T1000 (cell line): ENCODE data around the gene CCR3.

Experiments
- DNase-seq: peaks from one replicate; lab custom pipeline; 2025; ENCODE audit warnings: mixed read lengths; lab: John Stamatoyannopoulos, UW

CCR3 gene

GRCh38 chr3:46272028-46272451 is 29.8 kb downstream of the CCR3 start:
- DNase-seq = no peak

- DNase-seq = no peak
Observed at GRCh38 chr3:46276497-46277099, 34.3 kb downstream of the CCR3 start.

- no peak for DNase-seq
Observed at GRCh38 chr3:46277476-46277875, 35.2 kb downstream of the CCR3 start.

GRCh38 chr3:46278816-46279672 is 36.8 kb downstream of the CCR3 start:
- DNase-seq = no peak

- DNase-seq = no peak
Observed at GRCh38 chr3:46280105-46280797, 38.0 kb downstream of the CCR3 start.

GRCh38 chr3:46281551-46281950 is 39.3 kb downstream of the CCR3 start:
- no peak for DNase-seq

- DNase-seq = no peak
Observed at GRCh38 chr3:46282041-46282440, 39.8 kb downstream of the CCR3 start.

- DNase-seq = no peak
Observed at GRCh38 chr3:46282696-46283095, 40.4 kb downstream of the CCR3 start.

GRCh38 chr3:46283881-46284450 is 41.7 kb downstream of the CCR3 start:
- no peak for DNase-seq

- DNase-seq = no peak
Observed at GRCh38 chr3:46284981-46285683, 42.9 kb downstream of the CCR3 start.

GRCh38 chr3:46285931-46286619 is 43.8 kb downstream of the CCR3 start:
- no peak for DNase-seq

GRCh38 chr3:46286947-46287565 is 44.8 kb downstream of the CCR3 start:
- DNase-seq = no peak

- DNase-seq = no peak
Observed at GRCh38 chr3:46289551-46289950, 47.3 kb downstream of the CCR3 start.

GRCh38 chr3:46289966-46290365 is 47.7 kb downstream of the CCR3 start:
- DNase-seq = no peak

- DNase-seq = no peak
Observed at GRCh38 chr3:46291046-46291445, 48.8 kb downstream of the CCR3 start.

GRCh38 chr3:46293035-46293724 is 50.9 kb downstream of the CCR3 start:
- DNase-seq = no peak

- no peak for DNase-seq
Observed at GRCh38 chr3:46293991-46294833, 52.0 kb downstream of the CCR3 start.

GRCh38 chr3:46296826-46297225 is 54.6 kb downstream of the CCR3 start:
- no peak for DNase-seq
